H9 (cell line): Measurements from ENCODE around the gene POU2F1. TPM values are rescaled to one million over a fixed set of nuclear protein-coding genes. Genes with fewer than 3 reads are reported as not detected.

Experiments
- DNase-seq: peaks from one replicate; pipeline ENCODE4 v3.0.0-alpha.2; 2017
- H2AFZ ChIP-seq: one replicate; pipeline ENCODE4 v1.6.1; 2013; ENCODE audit warnings: mild to moderate bottlenecking, low read length, control low read depth, moderate library complexity
- H2AK5ac ChIP-seq: 2 replicates; pipeline ENCODE4 v1.6.1; 2013; ENCODE audit warnings: low read length, control low read depth, mixed read lengths; ENCODE audit not compliant: insufficient read length
- H2BK120ac ChIP-seq: one replicate; pipeline ENCODE4 v1.6.1; 2013; ENCODE audit warnings: low read depth, mild to moderate bottlenecking, low read length, control low read depth, inconsistent platforms; ENCODE audit not compliant: poor library complexity, severe bottlenecking
- H2BK12ac ChIP-seq: 2 replicates; pipeline ENCODE4 v1.6.1; 2013; ENCODE audit warnings: low read length, control low read depth, mixed read lengths, low read depth; ENCODE audit not compliant: insufficient read length
- H2BK15ac ChIP-seq: 2 replicates; pipeline ENCODE4 v1.6.1; 2013; ENCODE audit warnings: low read depth, low read length, control low read depth
- H2BK20ac ChIP-seq: one replicate; pipeline ENCODE4 v1.6.1; 2013; ENCODE audit warnings: low read depth, mild to moderate bottlenecking, low read length, control low read depth, inconsistent platforms; ENCODE audit not compliant: poor library complexity, severe bottlenecking
- H2BK5ac ChIP-seq: 2 replicates; pipeline ENCODE4 v1.6.1; 2013; ENCODE audit warnings: low read length, control low read depth, mixed read lengths; ENCODE audit not compliant: insufficient read length
- H3K14ac ChIP-seq: 2 replicates; pipeline ENCODE4 v1.6.1; 2013; ENCODE audit warnings: low read length, control low read depth; ENCODE audit not compliant: insufficient read depth
- H3K18ac ChIP-seq: 2 replicates; pipeline ENCODE4 v1.6.1; 2013; ENCODE audit warnings: low read depth, mild to moderate bottlenecking, mixed read lengths, low read length, control low read depth; ENCODE audit not compliant: insufficient read length
- H3K23ac ChIP-seq: 2 replicates; pipeline ENCODE4 v1.6.1; 2013; ENCODE audit warnings: low read length, control low read depth, mixed read lengths, low read depth; ENCODE audit not compliant: insufficient read length
- H3K23me2 ChIP-seq: 2 replicates; pipeline ENCODE4 v1.6.1; 2013; ENCODE audit warnings: low read depth, mild to moderate bottlenecking, mixed read lengths, low read length, control low read depth; ENCODE audit not compliant: insufficient read length, poor library complexity, severe bottlenecking
- H3K27ac ChIP-seq: 2 replicates; pipeline ENCODE4 v1.5.1; 2013; ENCODE audit warnings: low read length, control low read depth, mixed read lengths, low read depth; ENCODE audit not compliant: insufficient read length
- H3K27me3 ChIP-seq: 2 replicates; pipeline ENCODE4 v1.6.1; 2013; ENCODE audit warnings: low read length, control low read depth, inconsistent platforms; ENCODE audit not compliant: insufficient read depth
- H3K4ac ChIP-seq: 2 replicates; pipeline ENCODE4 v1.6.1; 2013; ENCODE audit warnings: low read depth, mild to moderate bottlenecking, control low read depth, inconsistent platforms, low read length, moderate library complexity
- H3K4me1 ChIP-seq: 2 replicates; pipeline ENCODE4 v1.6.1; 2013; ENCODE audit warnings: low read length, control low read depth, inconsistent platforms; ENCODE audit not compliant: insufficient read depth
- H3K4me2 ChIP-seq: 2 replicates; pipeline ENCODE4 v1.6.1; 2013; ENCODE audit warnings: low read length, control low read depth, mixed read lengths; ENCODE audit not compliant: insufficient read length, insufficient read depth
- H3K56ac ChIP-seq: 2 replicates; pipeline ENCODE4 v1.6.1; 2013; ENCODE audit warnings: low read depth, mild to moderate bottlenecking, mixed read lengths, low read length, control low read depth; ENCODE audit not compliant: insufficient read length
- H3K79me1 ChIP-seq: 2 replicates; pipeline ENCODE4 v1.6.1; 2013; ENCODE audit warnings: low read depth, mild to moderate bottlenecking, moderate library complexity, low read length, control low read depth, inconsistent platforms; ENCODE audit not compliant: insufficient read depth, poor library complexity, severe bottlenecking
- H3K79me2 ChIP-seq: 2 replicates; pipeline ENCODE4 v1.6.1; 2013; ENCODE audit warnings: low read length, control low read depth, inconsistent platforms; ENCODE audit not compliant: insufficient read depth
- H3K9ac ChIP-seq: 2 replicates; pipeline ENCODE4 v1.6.1; 2013; ENCODE audit warnings: low read length, control low read depth, mixed read lengths; ENCODE audit not compliant: insufficient read length; ENCODE audit errors: extremely low read depth
- H3K9me3 ChIP-seq: one replicate; pipeline ENCODE4 v1.6.1; 2013; ENCODE audit warnings: low read depth, low read length, inconsistent platforms; ENCODE audit not compliant: control insufficient read depth
- H3T11ph ChIP-seq: one replicate; pipeline ENCODE4 v1.6.1; 2013; ENCODE audit warnings: mild to moderate bottlenecking, low read length, control low read depth, inconsistent platforms
- H4K20me1 ChIP-seq: one replicate; pipeline ENCODE4 v1.6.1; 2013; ENCODE audit not compliant: control insufficient read depth, insufficient read length, insufficient read depth
- H4K5ac ChIP-seq: 2 replicates; pipeline ENCODE4 v1.6.1; 2013; ENCODE audit warnings: low read depth, mild to moderate bottlenecking, mixed read lengths, low read length, control low read depth; ENCODE audit not compliant: insufficient read length
- H4K8ac ChIP-seq: replicated peaks from 2 replicates; pipeline ENCODE4 v1.6.1; 2013; ENCODE audit warnings: low read length, control low read depth, mixed read lengths, low read depth; ENCODE audit not compliant: insufficient read length
- H4K91ac ChIP-seq: 2 replicates; pipeline ENCODE4 v1.6.1; 2013; ENCODE audit warnings: low read depth, mild to moderate bottlenecking, moderate library complexity, mixed read lengths, low read length, control low read depth; ENCODE audit not compliant: insufficient read length
- H3K27ac Mint-ChIP-seq, 3 experiments: 2 replicates in 2 of 3; 3 replicates in 1 of 3; pipeline ENCODE4 v1.8.0; 2020 to 2021; ENCODE audit warnings: mixed read lengths in 3 of 3, mild to moderate bottlenecking in 1 of 3, moderate library complexity in 1 of 3
- H3K27me3 Mint-ChIP-seq: 2 replicates; pipeline ENCODE4 v1.8.0; 2021; ENCODE audit warnings: low read depth, mild to moderate bottlenecking, moderate library complexity, mixed read lengths
- H3K36me3 Mint-ChIP-seq, 3 experiments: 2 replicates in 2 of 3; 3 replicates in 1 of 3; pipeline ENCODE4 v1.8.0; 2020 to 2021; ENCODE audit warnings: low read depth in 3 of 3, mixed read lengths in 3 of 3; ENCODE audit not compliant: insufficient read depth in 1 of 3
- H3K4me1 Mint-ChIP-seq, 2 experiments: 2 replicates each; pipeline ENCODE4 v1.8.0; 2020; ENCODE audit warnings: mixed read lengths in 2 of 2
- H3K4me3 Mint-ChIP-seq, 2 experiments: 2 replicates in 1 of 2; 3 replicates in 1 of 2; pipeline ENCODE4 v1.8.0; 2020 to 2021; ENCODE audit warnings: mild to moderate bottlenecking in 2 of 2, mixed read lengths in 2 of 2, moderate library complexity in 1 of 2
- H3K9me3 Mint-ChIP-seq, 2 experiments: 2 replicates in 1 of 2; 3 replicates in 1 of 2; pipeline ENCODE4 v1.8.0; 2020; ENCODE audit warnings: mild to moderate bottlenecking in 2 of 2, mixed read lengths in 2 of 2, moderate library complexity in 1 of 2
- CTCF ChIP-seq: fragments of 200-600 bp; sonication (generic); conservative IDR thresholded peaks from 3 replicates; pipeline ENCODE4 v1.8.0; 2021; ENCODE audit warnings: antibody characterized with exemption, mild to moderate bottlenecking
- WGBS: extraction: QIAGEN DNeasy Blood & Tissue Kit; methylation state at CpG from one replicate; pipeline ENCODE4 v1.1.7; 2013; ENCODE audit warnings: missing lambda C conversion rate, low lambda C conversion rate, mixed read lengths; ENCODE audit not compliant: insufficient read length; ENCODE audit errors: extremely low coverage; 5-methylcytosine and 5-hydroxymethylcytosine counted together
- total RNA-seq: library from RNA; stranded (reverse); gene quantifications from 2 replicates; pipeline ENCODE4 v1.2.1, GENCODE V29; 2021

The POU2F1 gene
- total RNA-seq, 1 experiment from 2014 or later: 62.5 TPM

GRCh38 chr1:167460836-167461235 is 240.2 kb downstream of the POU2F1 start:
- Histone ChIP-seq H2BK5ac (no peak overlapping the region), H3K18ac (no peak overlapping the region), H3K4ac (no peak overlapping the region), H2BK15ac (no peak overlapping the region), H4K5ac (no peak overlapping the region), H3K79me1 (no peaks in the 10 kb centered on the region), H3K9me3 (no peaks in the 10 kb centered on the region), H4K91ac (no peak overlapping the region), H3K27me3 (peaks cover 8% of the 10 kb centered on the region; the same call in 1 of the 2 replicates), H3K23me2 (no peaks in the 10 kb centered on the region), H3K9ac (no peak overlapping the region), H3K79me2 (no peaks in the 10 kb centered on the region), H3K56ac (no peak overlapping the region), H4K8ac (no peak overlapping the region), H2AK5ac (no peak overlapping the region), H3K4me1 (no peaks in the 10 kb centered on the region; the same call in 1 of the 2 replicates), H4K20me1 (no peaks in the 10 kb centered on the region), H3K4me2 (no peak overlapping the region), H3K14ac (no peak overlapping the region), H2BK20ac (no peak overlapping the region), H2AFZ (no peak overlapping the region), H3K23ac (no peak overlapping the region), H3K27ac (no peak overlapping the region), H3T11ph (no peak overlapping the region), H2BK120ac (no peak overlapping the region), H2BK12ac (no peak overlapping the region)
- H3K36me3 Mint-ChIP-seq: no peaks in the 10 kb centered on the region; a peak in 1 of 7 replicates
- WGBS: no CpG with 5 or more reads among the region's 14 CpGs
- H3K27me3 Mint-ChIP-seq: peaks cover 24% of the 10 kb centered on the region
- no peak overlapping the region for H3K4me3 Mint-ChIP-seq
- H3K27ac Mint-ChIP-seq: no peak overlapping the region; a peak in 1 of 7 replicates
- no peaks in the 10 kb centered on the region for H3K9me3 Mint-ChIP-seq
- TF ChIP-seq CTCF: no peak
- no peak for DNase-seq
- H3K4me1 Mint-ChIP-seq: peaks cover 44 to 45% of the 10 kb centered on the region in 2 experiments
